Epithelial cell of proximal tubule (primary cell): Measurements from ENCODE around the gene KRTAP4-9. TPM values are rescaled to one million over a fixed set of nuclear protein-coding genes. Genes with fewer than 3 reads are reported as not detected.

Experiments used
- DNase-seq: peaks from one replicate; pipeline ENCODE4 v3.0.0-alpha.2; 2011; ENCODE audit warnings: low read depth
- H3K4me3 ChIP-seq: 2 replicates; pipeline ENCODE4 v1.5.1; 2011; ENCODE audit warnings: low read depth, mild to moderate bottlenecking, low read length
- CTCF ChIP-seq: conservative IDR thresholded peaks from 2 replicates; pipeline ENCODE4 v1.5.1; 2012; ENCODE audit warnings: low read depth, mild to moderate bottlenecking, low read length
- total RNA-seq: library from RNA; depleted of rRNA; stranded (reverse); fragments of >200 nt; gene quantifications from 2 replicates; pipeline ENCODE4 v1.2.3, GENCODE V29; 2015

The KRTAP4-9 gene
- total RNA-seq, 1 donor from 2014 or later = not detected

GRCh38 chr17:41065829-41066624 is 39.2 kb upstream of the KRTAP4-9 start, which contains the start of gene KRTAP2-4:
KRTAP2-4 (minus strand) TSS chr17:41065879; CDS start chr17:41065845, 34 bp downstream.
- DNase-seq = peak; percentile 76
- no peak within 1 kb of the TSS for H3K4me3 ChIP-seq
- no peak for TF ChIP-seq CTCF

GRCh38 chr17:41067281-41067680 is 37.9 kb upstream of the KRTAP4-9 start:
- no peak overlapping the region for H3K4me3 ChIP-seq
- no peak for TF ChIP-seq CTCF
- no peak for DNase-seq

GRCh38 chr17:41069031-41069430 is 36.2 kb upstream of the KRTAP4-9 start:
- TF ChIP-seq CTCF = no peak
- DNase-seq = no peak
- no peak overlapping the region for H3K4me3 ChIP-seq

- H3K4me3 ChIP-seq = no peak overlapping the region
- no peak for TF ChIP-seq CTCF
- no peak for DNase-seq
Measured at GRCh38 chr17:41071606-41072360, 33.4 kb upstream of the KRTAP4-9 start.

- TF ChIP-seq CTCF = no peak
- H3K4me3 ChIP-seq = no peak overlapping the region
- DNase-seq = no peak
Measured at GRCh38 chr17:41073676-41074075, 31.5 kb upstream of the KRTAP4-9 start.

- H3K4me3 ChIP-seq = no peak overlapping the region
- no peak for TF ChIP-seq CTCF
- DNase-seq = no peak
Measured at GRCh38 chr17:41076788-41077187, 28.4 kb upstream of the KRTAP4-9 start.
